ENCODE measurements around the gene PID1.

PID1 gene

DNA sequence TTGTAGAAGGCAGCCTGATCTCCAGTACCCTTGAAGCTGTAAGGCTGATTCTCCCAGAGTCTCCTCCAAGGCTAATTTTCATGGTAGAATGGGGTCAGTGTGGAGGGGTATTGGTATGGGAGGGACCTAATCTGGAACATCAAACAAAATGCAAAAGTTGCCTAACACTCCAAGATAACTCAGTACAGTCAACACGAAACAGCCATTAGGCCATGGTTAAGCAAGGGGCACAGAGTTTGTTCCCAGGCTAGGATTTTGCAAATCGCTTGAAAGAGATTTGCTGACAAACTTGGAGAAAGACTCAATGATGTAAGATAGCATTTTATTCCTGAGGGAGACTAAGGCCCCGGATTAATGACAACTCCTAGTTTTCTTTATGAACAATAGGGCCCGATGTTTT is 5.4 kb downstream of the PID1 start:
- no peak overlapping the region for H2AFZ ChIP-seq (ENCODE audit: insufficient read depth, low read length, poor library complexity)
- no peak overlapping the region for H3K9ac ChIP-seq (ENCODE audit: low read length)
- no peak overlapping the region for H4K8ac ChIP-seq (ENCODE audit: low read depth, low read length)
- H3K79me2 ChIP-seq (ENCODE audit: control insufficient read depth, insufficient read depth, low read length, poor library complexity) = no peaks in the 10 kb centered on the region
- no peak overlapping the region for H3K4me2 ChIP-seq (ENCODE audit: low read length)
- H3K79me1 ChIP-seq (ENCODE audit: low read length) = peaks cover 3% of the 10 kb centered on the region
- no peak overlapping the region for H3K18ac ChIP-seq (ENCODE audit: low read length)
- H2BK5ac ChIP-seq (ENCODE audit: low read depth, low read length, poor library complexity) = no peak overlapping the region
- no peak for DNase-seq
- no peak overlapping the region for H4K91ac ChIP-seq (ENCODE audit: low read depth, low read length)
- H3K4ac ChIP-seq (ENCODE audit: low read depth, low read length) = no peak overlapping the region
- H3K9me3 ChIP-seq (ENCODE audit: insufficient read depth, low read depth, low read length) = peaks cover 2% of the 10 kb centered on the region
- no peak overlapping the region for H3K14ac ChIP-seq (ENCODE audit: low read length)
- no peak overlapping the region for H3K4me3 ChIP-seq (ENCODE audit: low read depth, low read length)
- H3K23ac ChIP-seq (ENCODE audit: low read length) = no peak overlapping the region
- H3K4me1 ChIP-seq (ENCODE audit: control insufficient read depth in 1 of 2, insufficient read depth in 2 of 2, low read length in 2 of 2) = peaks cover 2 to 3% of the 10 kb centered on the region in 2 experiments
- H3K36me3 ChIP-seq (ENCODE audit: control insufficient read depth in 1 of 2, insufficient read depth in 2 of 2, low read length in 2 of 2) = no peaks in the 10 kb centered on the region
- H3K27me3 ChIP-seq (ENCODE audit: insufficient read depth, low read length) = no peaks in the 10 kb centered on the region
- H2BK12ac ChIP-seq (ENCODE audit: low read length) = no peak overlapping the region
- WGBS (ENCODE audit: extremely low coverage, insufficient coverage, insufficient read length) = no CpG with 5 or more reads among the region's 4 CpGs
- H4K12ac ChIP-seq (ENCODE audit: low read depth, low read length) = no peak overlapping the region
- no peak overlapping the region for H2AK5ac ChIP-seq (ENCODE audit: low read length)
- H3K27ac ChIP-seq (ENCODE audit: low read depth, low read length) = peak overlapping the region; percentile 36
- H2BK120ac ChIP-seq (ENCODE audit: insufficient read depth, low read length, poor library complexity) = no peak overlapping the region

DNA sequence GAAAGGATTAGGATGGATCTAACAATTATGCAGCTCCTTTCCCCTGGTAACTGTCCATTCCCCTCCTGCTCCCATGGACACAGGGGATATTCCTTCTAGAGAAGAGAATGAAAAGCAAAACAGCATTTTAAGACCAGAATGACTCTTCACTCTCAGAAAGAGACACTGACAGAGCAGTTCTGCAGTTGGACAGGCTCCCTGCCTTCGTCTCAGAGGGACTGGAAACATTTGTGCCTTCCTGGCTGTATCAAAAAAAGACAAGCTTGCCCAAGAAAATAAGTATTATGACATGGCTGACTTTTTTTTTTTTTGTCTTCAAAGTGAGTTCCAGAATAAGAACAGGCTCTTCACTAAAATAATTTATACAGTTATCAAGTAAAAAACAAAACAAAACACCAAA is 9.5 kb downstream of the PID1 start:
- Histone ChIP-seq H2AK5ac (ENCODE audit: low read length) (no peak overlapping the region), H3K79me2 (ENCODE audit: control insufficient read depth, insufficient read depth, low read length, poor library complexity) (no peaks in the 10 kb centered on the region), H4K12ac (ENCODE audit: low read depth, low read length) (no peak overlapping the region), H2BK12ac (ENCODE audit: low read length) (no peak overlapping the region), H4K8ac (ENCODE audit: low read depth, low read length) (no peak overlapping the region), H3K9ac (ENCODE audit: low read length) (peak overlapping the region; percentile 48), H3K27me3 (ENCODE audit: insufficient read depth, low read length) (no peaks in the 10 kb centered on the region), H2BK120ac (ENCODE audit: insufficient read depth, low read length, poor library complexity) (no peak overlapping the region), H3K23ac (ENCODE audit: low read length) (no peak overlapping the region), H3K79me1 (ENCODE audit: low read length) (no peaks in the 10 kb centered on the region), H3K4me1 (ENCODE audit: control insufficient read depth in 1 of 2, insufficient read depth in 2 of 2, low read length in 2 of 2) (no peaks in the 10 kb centered on the region), H3K14ac (ENCODE audit: low read length) (no peak overlapping the region), H3K4ac (ENCODE audit: low read depth, low read length) (no peak overlapping the region), H3K36me3 (ENCODE audit: control insufficient read depth in 1 of 2, insufficient read depth in 2 of 2, low read length in 2 of 2) (peaks cover 0 to 2% of the 10 kb centered on the region in 2 experiments), H2AFZ (ENCODE audit: insufficient read depth, low read length, poor library complexity) (no peak overlapping the region), H4K91ac (ENCODE audit: low read depth, low read length) (no peak overlapping the region), H3K18ac (ENCODE audit: low read length) (no peak overlapping the region), H3K4me3 (ENCODE audit: low read depth, low read length) (no peak overlapping the region), H3K9me3 (ENCODE audit: insufficient read depth, low read depth, low read length) (peaks cover 2% of the 10 kb centered on the region), H3K27ac (ENCODE audit: low read depth, low read length) (peak overlapping the region; percentile 49), H3K4me2 (ENCODE audit: low read length) (no peak overlapping the region), H2BK5ac (ENCODE audit: low read depth, low read length, poor library complexity) (no peak overlapping the region)
- no CpG with 5 or more reads among the region's 1 CpG for WGBS (ENCODE audit: extremely low coverage, insufficient coverage, insufficient read length)
- DNase-seq = no peak

DNA sequence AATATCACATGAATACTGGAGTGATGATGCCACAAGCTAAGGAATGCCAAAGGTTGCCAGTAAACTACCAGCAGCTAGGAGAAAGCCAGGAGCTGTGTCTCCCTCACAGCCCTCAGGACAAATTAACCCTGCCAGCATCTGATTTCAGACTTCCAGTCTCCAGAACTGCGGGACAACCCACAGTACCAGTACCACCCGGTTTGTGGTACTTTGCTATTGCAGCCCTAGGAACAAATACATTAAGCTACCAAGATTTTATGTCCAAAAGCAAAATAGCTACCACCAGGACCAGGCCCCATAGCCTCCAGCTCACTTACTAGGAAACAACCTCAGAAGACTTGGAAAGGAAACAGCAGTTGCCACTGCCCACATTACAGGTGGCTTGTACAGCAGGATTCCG is 10.0 kb downstream of the PID1 start:
- Histone ChIP-seq H3K23ac (ENCODE audit: low read length) (no peak overlapping the region), H2BK12ac (ENCODE audit: low read length) (no peak overlapping the region), H3K4ac (ENCODE audit: low read depth, low read length) (no peak overlapping the region), H3K27me3 (ENCODE audit: insufficient read depth, low read length) (no peaks in the 10 kb centered on the region), H3K9ac (ENCODE audit: low read length) (peak overlapping the region; percentile 48), H3K4me3 (ENCODE audit: low read depth, low read length) (no peak overlapping the region), H4K12ac (ENCODE audit: low read depth, low read length) (no peak overlapping the region), H4K8ac (ENCODE audit: low read depth, low read length) (no peak overlapping the region), H3K4me1 (ENCODE audit: control insufficient read depth in 1 of 2, insufficient read depth in 2 of 2, low read length in 2 of 2) (no peaks in the 10 kb centered on the region), H2AK5ac (ENCODE audit: low read length) (no peak overlapping the region), H3K79me1 (ENCODE audit: low read length) (no peaks in the 10 kb centered on the region), H3K79me2 (ENCODE audit: control insufficient read depth, insufficient read depth, low read length, poor library complexity) (no peaks in the 10 kb centered on the region), H3K36me3 (ENCODE audit: control insufficient read depth in 1 of 2, insufficient read depth in 2 of 2, low read length in 2 of 2) (peaks cover 0 to 2% of the 10 kb centered on the region in 2 experiments), H3K27ac (ENCODE audit: low read depth, low read length) (no peak overlapping the region), H2AFZ (ENCODE audit: insufficient read depth, low read length, poor library complexity) (no peak overlapping the region), H3K4me2 (ENCODE audit: low read length) (no peak overlapping the region), H3K18ac (ENCODE audit: low read length) (no peak overlapping the region), H2BK120ac (ENCODE audit: insufficient read depth, low read length, poor library complexity) (no peak overlapping the region), H2BK5ac (ENCODE audit: low read depth, low read length, poor library complexity) (no peak overlapping the region), H4K91ac (ENCODE audit: low read depth, low read length) (no peak overlapping the region), H3K14ac (ENCODE audit: low read length) (no peak overlapping the region), H3K9me3 (ENCODE audit: insufficient read depth, low read depth, low read length) (peaks cover 2% of the 10 kb centered on the region)
- DNase-seq = peak; percentile 98
- WGBS (ENCODE audit: extremely low coverage, insufficient coverage, insufficient read length) = no CpG with 5 or more reads among the region's 3 CpGs

- Histone ChIP-seq H3K4me2 (ENCODE audit: low read length) (no peak overlapping the region), H2BK12ac (ENCODE audit: low read length) (no peak overlapping the region), H4K12ac (ENCODE audit: low read depth, low read length) (no peak overlapping the region), H3K14ac (ENCODE audit: low read length) (no peak overlapping the region), H3K4me3 (ENCODE audit: low read depth, low read length) (no peak overlapping the region), H4K8ac (ENCODE audit: low read depth, low read length) (no peak overlapping the region), H2AFZ (ENCODE audit: insufficient read depth, low read length, poor library complexity) (no peak overlapping the region), H3K4me1 (ENCODE audit: control insufficient read depth in 1 of 2, insufficient read depth in 2 of 2, low read length in 2 of 2) (no peaks in the 10 kb centered on the region), H3K9me3 (ENCODE audit: insufficient read depth, low read depth, low read length) (peaks cover 2% of the 10 kb centered on the region), H3K23ac (ENCODE audit: low read length) (no peak overlapping the region), H2AK5ac (ENCODE audit: low read length) (no peak overlapping the region), H3K79me1 (ENCODE audit: low read length) (no peaks in the 10 kb centered on the region), H3K36me3 (ENCODE audit: control insufficient read depth in 1 of 2, insufficient read depth in 2 of 2, low read length in 2 of 2) (peaks cover 0 to 2% of the 10 kb centered on the region in 2 experiments), H3K9ac (ENCODE audit: low read length) (no peak overlapping the region), H3K79me2 (ENCODE audit: control insufficient read depth, insufficient read depth, low read length, poor library complexity) (no peaks in the 10 kb centered on the region), H4K91ac (ENCODE audit: low read depth, low read length) (no peak overlapping the region), H2BK120ac (ENCODE audit: insufficient read depth, low read length, poor library complexity) (no peak overlapping the region), H3K27me3 (ENCODE audit: insufficient read depth, low read length) (no peaks in the 10 kb centered on the region), H3K18ac (ENCODE audit: low read length) (no peak overlapping the region), H2BK5ac (ENCODE audit: low read depth, low read length, poor library complexity) (no peak overlapping the region), H3K27ac (ENCODE audit: low read depth, low read length) (no peak overlapping the region), H3K4ac (ENCODE audit: low read depth, low read length) (peak overlapping the region; percentile 51)
- no CpG with 5 or more reads among the region's 2 CpGs for WGBS (ENCODE audit: extremely low coverage, insufficient coverage, insufficient read length)
- DNase-seq = no peak
Measured at GRCh38 chr2:229257985-229258384, 13.1 kb downstream of the PID1 start.
